SH-SY5Y (cell line): ENCODE results near the gene CDAN1.

ENCODE experiments used
- GATA2 ChIP-seq: IDR thresholded peaks from 2 replicates; pipeline ENCODE4 v1.6.1; 2011; ENCODE audit warnings: mild to moderate bottlenecking, low read depth, low read length
- GATA3 ChIP-seq: IDR thresholded peaks from 2 replicates; pipeline ENCODE4 v1.6.1; 2011; ENCODE audit warnings: low read depth, mild to moderate bottlenecking, low read length, moderate library complexity

The CDAN1 gene

GRCh38 chr15:42679285-42680141, 57.4 kb downstream of the CDAN1 start:
- TF ChIP-seq GATA2 (no peak), GATA3 (no peak)

GRCh38 chr15:42675021-42675420, 61.9 kb downstream of the CDAN1 start:
- TF ChIP-seq GATA2 (no peak), GATA3 (no peak)

- TF ChIP-seq GATA3 (no peak), GATA2 (no peak)
Measured at GRCh38 chr15:42674472-42674871, 62.5 kb downstream of the CDAN1 start.
